ENCODE data around the gene AMPD3. TPM values are rescaled to one million over a fixed set of nuclear protein-coding genes. Genes with fewer than 3 reads are reported as not detected.

AMPD3 gene
- 3.4 and 6.2 TPM in 2 replicates for total RNA-seq

GRCh38 chr11:10454878-10455631 lies at the start of gene AMPD3:
Gene AMPD3, plus strand, starts transcription at chr11:10455264. Its CDS starts 6,256 bp downstream, at chr11:10461520.

GRCh38 chr11:10540915-10541560 lies 86.0 kb downstream of the AMPD3 start, which contains the start of gene RNF141:
Gene RNF141, minus strand, starts transcription at chr11:10541187. Its CDS starts 7,029 bp downstream, at chr11:10534158.

Other genes starting within 250 kb of the AMPD3 start
- 26.6 and 26.9 TPM in 2 replicates for gene SBF2, start 161.0 kb upstream of the AMPD3 start, total RNA-seq
- gene ADM, start 150.2 kb upstream of the AMPD3 start, total RNA-seq, result 129 and 152 TPM in 2 replicates
- gene RNF141, start 85.9 kb downstream of the AMPD3 start, total RNA-seq, result 11.7 and 15.6 TPM in 2 replicates
- gene LYVE1, start 113.4 kb downstream of the AMPD3 start, total RNA-seq, result not detected in 2 replicates
- 0.59 and 0.67 TPM in 2 replicates for gene IRAG1, start 238.5 kb downstream of the AMPD3 start, total RNA-seq

All from bronchus fibroblast of lung (primary cell).